NCI-H2029 (cell line): ENCODE measurements around the gene SCO2.
"Not testable (repeated sequence)": the region's sequence is repeated elsewhere in the genome, so short reads cannot be mapped to it uniquely, and the experiment has no call there.

Experiments
- DNase-seq: peaks from one replicate; lab custom pipeline; 2025; lab: John Stamatoyannopoulos, UW

The SCO2 gene

DNA sequence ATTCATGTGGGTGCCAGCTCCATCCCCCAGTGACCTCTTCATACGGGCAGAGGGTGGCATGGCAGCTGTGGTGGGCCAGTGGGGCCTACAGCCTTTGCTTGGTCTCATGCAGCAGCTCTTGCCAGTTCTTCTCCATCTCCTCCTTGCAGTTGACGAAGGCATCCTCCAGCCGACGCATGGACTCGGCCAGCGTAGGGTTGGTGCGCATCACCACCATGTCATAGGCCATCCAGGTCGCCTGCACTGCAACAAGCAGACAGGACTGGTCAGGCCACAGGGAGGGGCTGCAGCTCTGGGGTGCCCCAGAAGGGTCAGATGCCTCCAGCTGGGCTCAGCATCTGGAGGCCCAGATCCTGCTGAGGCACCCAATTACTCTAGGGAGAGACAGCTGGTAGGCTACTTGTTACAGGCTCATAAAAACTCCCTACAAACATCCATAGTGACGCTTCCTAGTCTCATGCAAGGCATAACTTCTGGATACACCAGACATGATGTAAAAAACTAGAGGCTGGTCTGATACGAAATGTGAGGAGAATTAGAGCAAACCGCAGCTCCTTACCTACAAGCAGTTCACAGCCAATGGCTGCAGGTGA is 25.9 kb upstream of the SCO2 start:
- no peak for DNase-seq

DNA sequence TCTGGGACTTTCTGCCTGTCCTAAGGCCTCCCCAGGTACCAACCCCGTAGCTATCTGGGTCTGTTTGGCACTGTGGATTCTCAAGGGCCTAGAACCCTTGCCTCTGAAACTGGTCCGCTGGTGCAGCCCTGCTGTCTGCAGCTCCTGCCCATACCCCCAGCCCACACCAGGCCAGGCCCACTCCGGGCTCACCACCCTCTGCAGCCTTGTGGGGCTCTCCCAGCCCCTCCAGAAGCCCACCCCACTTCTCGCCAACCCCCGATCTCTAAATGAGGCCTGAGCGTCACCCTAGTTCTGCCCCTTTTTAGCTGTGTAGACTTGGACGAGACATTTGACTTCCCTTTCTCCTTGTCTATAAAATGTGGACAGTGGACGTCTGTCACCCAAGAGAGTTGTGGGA is 25.0 kb upstream of the SCO2 start:
- no peak for DNase-seq

DNA sequence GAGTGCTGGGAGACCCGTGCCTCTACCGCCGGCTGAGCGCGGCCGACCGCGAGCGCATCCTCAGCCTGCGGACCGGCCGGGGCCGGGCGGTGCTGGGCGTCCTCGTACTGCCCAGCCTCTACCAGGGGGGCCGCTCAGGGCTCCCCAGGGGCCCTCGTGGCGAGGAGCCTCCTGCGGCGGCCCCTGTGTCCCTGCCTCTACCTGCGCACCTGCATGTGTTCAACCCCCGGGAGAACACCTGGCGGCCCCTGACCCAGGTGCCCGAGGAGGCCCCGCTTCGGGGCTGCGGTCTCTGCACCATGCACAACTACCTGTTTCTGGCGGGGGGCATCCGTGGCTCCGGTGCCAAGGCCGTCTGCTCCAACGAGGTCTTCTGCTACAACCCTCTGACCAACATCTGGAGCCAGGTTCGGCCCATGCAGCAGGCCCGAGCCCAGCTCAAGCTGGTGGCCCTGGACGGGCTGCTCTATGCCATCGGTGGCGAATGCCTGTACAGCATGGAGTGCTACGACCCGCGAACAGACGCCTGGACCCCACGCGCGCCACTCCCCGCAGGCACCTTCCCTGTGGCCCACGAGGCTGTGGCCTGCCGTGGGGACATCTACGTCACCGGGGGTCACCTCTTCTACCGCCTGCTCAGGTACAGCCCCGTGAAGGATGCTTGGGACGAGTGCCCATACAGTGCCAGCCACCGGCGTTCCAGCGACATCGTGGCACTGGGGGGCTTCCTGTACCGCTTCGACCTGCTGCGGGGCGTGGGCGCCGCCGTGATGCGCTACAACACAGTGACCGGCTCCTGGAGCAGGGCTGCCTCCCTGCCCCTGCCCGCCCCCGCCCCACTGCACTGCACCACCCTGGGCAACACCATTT is 23.8 kb upstream of the SCO2 start:
- no peak for DNase-seq

GRCh38 chr22:50548040-50548920 is 22.9 kb upstream of the SCO2 start:
- DNase-seq, result no peak

GRCh38 chr22:50547263-50547985 is 22.0 kb upstream of the SCO2 start:
- no peak for DNase-seq

DNA sequence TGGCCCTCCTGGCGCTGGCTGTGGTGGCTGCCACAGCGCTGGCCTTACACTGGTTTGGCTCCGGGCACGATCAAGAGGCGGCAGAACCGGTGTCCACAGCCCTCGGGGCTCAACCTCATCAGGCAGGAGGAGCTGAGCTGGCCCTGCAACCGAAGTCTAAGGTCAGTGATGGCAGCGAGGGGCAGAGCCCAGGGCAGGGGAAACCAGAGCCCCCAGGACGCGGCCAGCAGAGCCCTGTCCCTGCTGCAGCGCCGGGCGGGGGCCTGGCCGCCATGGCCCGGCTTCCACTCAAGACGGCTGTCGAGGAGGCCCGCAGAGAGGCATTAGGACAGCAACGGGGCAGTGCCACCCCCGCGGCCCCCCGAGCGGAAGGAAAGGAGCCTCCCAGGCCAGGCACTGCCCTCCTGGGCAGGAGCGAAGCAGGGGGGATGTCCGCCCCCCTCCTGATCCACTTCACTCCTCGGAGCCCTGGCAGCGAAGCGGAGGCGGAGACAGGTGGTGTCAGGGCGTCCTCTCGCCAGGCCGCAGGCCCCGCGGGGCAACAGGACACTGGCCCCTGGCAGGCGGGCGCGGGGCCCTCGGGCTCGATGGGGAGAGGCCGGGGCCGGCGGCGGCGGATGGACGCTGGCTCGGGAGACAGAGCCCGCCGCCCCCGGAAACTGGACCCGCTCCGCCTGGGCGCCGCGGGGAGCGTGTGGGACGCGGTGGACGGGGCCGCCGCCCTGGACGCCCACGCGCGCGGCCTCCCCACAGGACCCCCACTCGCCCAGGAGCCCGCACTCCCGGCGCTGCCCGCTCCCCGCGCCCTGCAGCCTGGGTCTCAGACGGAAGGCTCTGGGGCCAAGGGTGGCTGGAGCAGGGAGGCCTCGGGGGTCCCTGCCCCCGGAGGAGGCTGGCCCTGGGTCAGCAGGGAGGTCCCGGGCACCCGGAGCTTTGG is 21.2 kb upstream of the SCO2 start:
- no peak for DNase-seq

DNA sequence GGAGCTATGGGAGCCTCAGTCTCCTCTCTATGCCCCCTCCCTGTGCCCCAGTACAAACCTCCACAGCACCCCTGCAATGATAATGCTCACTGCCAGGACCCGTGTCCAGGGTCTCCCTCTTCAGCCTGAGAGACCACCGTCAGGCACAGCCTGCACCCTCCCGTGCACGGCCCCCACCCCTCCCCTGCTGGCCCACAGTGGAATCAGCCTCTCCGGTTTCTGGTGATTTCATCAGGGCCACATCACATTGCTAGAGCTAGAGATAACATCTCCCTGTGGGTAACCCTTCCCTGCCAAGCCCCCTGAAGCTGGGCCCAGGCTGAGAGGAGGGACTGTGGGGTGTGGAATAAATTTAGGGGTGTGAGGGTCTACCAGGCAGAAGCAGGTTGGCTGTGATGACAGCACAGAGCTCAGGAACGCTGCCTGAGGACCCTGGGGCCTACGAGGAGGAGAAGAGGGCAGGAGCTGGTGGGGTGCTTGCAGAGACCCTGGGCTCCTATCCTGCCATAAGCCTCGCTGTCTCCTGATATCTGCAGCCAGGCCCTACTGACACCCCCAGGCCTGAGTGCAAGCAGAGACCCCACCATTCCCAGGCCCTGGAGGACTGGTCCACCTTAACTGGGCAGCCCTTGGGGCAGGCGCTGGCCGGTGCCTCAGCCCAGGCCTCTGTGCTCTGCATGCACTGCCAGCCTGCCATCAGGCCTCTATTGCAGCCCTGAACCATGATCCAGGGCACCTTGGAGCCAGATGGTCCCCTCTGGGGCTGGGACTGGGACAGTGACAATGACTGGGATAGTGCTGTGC is 20.3 kb upstream of the SCO2 start, which contains the start of gene KLHDC7B:
Gene KLHDC7B, plus strand, starts transcription at position 378 of the 804 bp plus-strand sequence. Its CDS starts 345 bp downstream, at position 723.
- DNase-seq, result no peak

GRCh38 chr22:50544746-50545253 is 19.4 kb upstream of the SCO2 start:
- no peak for DNase-seq

DNA sequence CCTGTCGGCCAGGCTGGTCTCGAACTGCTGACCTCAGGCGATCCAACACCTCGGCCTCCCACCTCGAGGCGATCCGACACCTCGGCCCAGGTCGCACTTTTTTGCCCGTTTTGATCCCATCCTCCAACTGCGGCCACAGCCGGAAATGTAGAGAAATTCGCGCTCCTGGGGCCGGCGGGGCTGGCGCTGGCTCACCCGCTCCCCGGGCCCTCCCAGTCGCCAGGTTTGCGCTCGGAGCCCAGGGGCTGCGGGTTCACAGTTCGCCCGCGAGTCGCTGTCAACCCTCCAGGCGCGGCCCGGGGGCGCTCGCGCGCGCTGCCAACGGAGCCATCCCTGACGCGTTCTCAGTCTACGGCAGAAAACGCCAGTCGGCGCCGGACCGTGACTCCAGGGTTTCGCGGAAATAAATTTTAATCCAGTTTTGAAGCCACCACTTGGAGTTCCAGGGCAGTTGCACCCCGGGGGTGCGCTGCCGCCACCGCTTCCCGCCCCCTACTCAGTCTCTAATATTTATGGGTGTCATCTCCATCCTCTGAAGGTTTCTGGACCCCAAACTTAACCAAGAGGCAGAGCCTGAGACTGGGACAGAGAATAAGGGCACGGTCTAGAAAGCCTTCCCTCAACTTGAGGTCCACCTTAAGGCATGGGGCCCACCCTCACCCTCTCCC is 18.8 kb upstream of the SCO2 start:
- no peak for DNase-seq

- DNase-seq, result no peak
Measured at GRCh38 chr22:50542416-50542927, 17.1 kb upstream of the SCO2 start.

DNA sequence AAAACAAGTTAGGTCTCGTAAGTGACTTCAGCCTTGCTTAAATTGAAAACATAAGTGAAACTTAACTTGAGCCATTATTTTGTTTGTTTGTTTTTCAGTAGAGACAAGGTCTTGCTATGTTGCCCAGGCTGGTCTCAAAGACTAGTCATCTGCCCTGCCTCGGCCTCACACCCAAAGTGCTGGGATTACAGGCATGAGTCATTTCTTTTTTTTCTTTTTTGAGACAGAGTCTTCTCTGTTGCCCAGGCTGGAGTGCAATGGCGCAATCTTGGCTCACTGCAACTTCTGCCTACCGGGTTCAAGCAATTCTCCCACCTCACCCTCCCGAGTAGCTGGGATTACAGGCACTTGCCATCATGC is 16.2 kb upstream of the SCO2 start:
- DNase-seq, result not testable (repeated sequence)

- DNase-seq, result no peak
Measured at GRCh38 chr22:50540381-50540780, 15.0 kb upstream of the SCO2 start.

DNA sequence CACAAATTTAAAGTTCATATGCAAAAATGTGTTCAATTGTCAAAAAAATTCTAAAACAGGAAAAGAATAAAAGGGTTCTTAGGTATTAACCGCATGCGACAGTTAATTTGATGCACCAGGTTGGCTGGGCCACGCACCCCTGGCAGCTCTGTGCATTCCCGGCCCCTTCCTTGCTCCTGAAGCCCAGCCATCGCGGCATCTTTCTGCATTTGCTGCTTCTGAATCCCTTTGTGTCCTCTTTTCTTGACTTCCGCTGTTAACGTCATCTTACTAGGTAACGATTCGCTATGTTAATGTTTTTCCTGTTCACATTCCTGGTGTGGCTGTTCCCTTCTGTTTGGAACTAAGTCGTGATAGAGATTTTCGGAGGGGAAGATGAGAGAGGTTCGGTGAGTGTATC is 12.4 kb upstream of the SCO2 start:
- no peak for DNase-seq

GRCh38 chr22:50536226-50536625 is 10.8 kb upstream of the SCO2 start:
- DNase-seq, result no peak

DNA sequence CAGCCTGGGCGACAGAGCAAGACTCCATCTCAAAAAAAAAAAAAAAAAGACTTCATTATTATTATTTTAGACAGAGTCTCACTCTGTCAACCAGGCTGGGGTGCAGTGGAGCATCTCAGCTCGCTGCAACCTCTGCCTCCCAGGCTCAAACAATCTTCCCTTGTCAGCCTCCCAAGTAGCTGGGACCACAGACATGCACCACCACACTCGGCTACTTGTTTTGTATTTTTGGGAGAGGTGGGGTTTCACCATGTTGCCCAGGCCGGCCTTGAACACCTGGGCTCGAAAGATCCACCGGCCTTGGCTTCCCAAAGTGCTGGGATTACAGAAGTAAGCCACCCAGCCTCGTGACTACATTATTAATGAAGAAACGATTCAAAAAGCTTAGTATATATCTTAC is 9.7 kb upstream of the SCO2 start:
- DNase-seq, result no peak

DNA sequence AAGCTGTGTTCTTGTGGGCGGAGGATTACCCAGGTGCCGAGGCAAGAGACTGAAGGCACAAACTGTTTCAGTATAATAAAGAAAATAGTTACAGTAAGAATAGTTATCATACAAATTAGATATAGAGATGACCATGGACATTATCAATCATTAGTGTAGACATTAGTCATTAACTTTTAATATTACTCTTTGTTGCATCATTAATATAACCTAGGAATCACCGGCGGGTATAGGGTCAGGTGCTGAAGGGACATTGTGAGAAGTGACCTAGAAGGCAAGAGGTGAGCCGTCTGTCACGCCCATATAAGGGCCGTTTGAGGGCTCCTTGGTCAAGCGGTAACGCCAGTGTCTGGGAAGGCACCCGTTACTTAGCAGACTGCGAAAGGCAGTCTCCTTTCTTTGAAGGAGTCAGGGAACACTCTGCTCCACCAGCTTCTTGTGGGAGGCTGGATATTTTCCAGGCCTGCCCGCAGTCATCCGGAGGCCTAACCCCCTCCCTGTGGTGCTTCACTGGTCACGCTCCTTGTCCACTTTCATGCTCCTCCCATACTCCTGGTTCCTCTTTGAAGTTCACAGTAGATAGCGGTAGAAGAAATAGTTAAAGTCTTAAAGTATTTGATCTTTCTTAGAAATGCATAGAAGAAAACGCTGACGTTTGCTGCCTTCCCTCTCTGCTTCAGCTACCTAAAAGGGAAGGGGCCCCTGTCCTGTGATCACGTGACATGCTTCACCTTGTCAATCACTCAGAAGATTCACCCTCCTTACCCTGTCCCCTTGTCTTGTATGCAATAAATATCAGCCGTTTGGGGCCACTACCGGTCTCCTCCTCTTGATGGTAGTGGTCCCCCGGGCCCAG is 8.7 kb upstream of the SCO2 start:
- DNase-seq, result not testable (repeated sequence)

DNA sequence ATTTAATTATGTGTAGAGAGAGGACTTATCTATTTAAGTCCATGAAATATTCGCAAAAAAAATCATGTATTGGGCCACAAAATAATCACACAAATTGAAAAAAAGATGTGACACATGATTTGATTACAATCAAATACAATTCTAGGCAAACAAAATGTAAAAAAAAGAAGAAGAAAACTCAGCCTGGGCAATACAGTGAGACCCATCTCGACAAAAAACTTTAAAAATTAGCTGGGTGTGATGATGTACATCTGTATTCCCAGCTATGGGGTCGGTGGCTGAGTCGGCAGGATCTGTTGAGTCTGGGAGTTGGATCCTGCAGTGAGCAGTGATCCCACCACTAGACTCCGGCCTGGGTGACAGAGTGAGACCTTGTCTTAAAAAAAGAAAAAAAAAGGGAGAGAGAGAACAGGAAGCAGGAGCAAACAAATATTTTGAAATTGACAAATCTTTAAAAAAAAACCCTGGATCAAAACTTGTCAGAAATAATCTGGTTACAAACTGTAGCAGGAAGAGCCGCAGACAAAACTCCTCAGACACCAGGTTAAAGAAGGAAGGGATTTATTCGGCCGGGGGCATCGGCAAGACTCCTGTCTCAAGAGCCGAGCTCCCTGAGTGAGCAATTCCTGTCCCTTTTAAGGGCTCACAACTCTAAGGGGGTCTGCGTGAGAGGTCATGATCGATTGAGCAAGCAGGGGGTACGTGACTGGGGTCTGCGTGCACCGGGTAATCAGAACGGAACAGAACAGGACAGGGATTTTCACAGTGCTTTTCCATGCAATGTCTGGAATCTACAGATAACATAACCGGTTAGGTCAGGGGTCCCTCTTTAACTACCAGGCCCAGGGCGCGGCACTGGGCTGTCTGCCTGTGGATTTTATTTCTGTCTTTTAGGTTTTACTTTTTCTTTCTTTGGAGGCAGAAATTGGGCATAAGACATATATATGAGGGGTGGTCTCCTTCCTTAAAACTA is 7.7 kb upstream of the SCO2 start:
- DNase-seq, result no peak
